Activated naive CD4-positive, alpha-beta T cell treated with anti-CD3 and anti-CD28 coated beads, Interleukin-2, amount 50 U/mL, for 24 hours (primary cell): ENCODE measurements around the gene NDUFS7.

Experiments used
- H3K27ac Mint-ChIP-seq: one replicate; pipeline ENCODE4 v1.8.0; 2021; ENCODE audit warnings: mild to moderate bottlenecking, mixed read lengths
- H3K27me3 Mint-ChIP-seq: one replicate; pipeline ENCODE4 v1.8.0; 2021; ENCODE audit warnings: mixed read lengths
- H3K36me3 Mint-ChIP-seq: one replicate; pipeline ENCODE4 v1.8.0; 2021; ENCODE audit warnings: mixed read lengths
- H3K4me1 Mint-ChIP-seq: one replicate; pipeline ENCODE4 v1.8.0; 2021; ENCODE audit warnings: mixed read lengths
- H3K4me3 Mint-ChIP-seq: one replicate; pipeline ENCODE4 v1.8.0; 2021; ENCODE audit warnings: mild to moderate bottlenecking, mixed read lengths
- H3K9me3 Mint-ChIP-seq: one replicate; pipeline ENCODE4 v1.8.0; 2021; ENCODE audit warnings: mixed read lengths

NDUFS7 gene

GRCh38 chr19:1360818-1361461 lies 22.8 kb upstream of the NDUFS7 start:
- H3K36me3 Mint-ChIP-seq: peaks cover 11% of the 10 kb centered on the region
- no peak overlapping the region for H3K27ac Mint-ChIP-seq
- H3K9me3 Mint-ChIP-seq: no peaks in the 10 kb centered on the region
- no peaks in the 10 kb centered on the region for H3K27me3 Mint-ChIP-seq
- no peak overlapping the region for H3K4me3 Mint-ChIP-seq
- peaks cover 31% of the 10 kb centered on the region for H3K4me1 Mint-ChIP-seq

GRCh38 chr19:1361601-1362386 lies 21.9 kb upstream of the NDUFS7 start:
- peaks cover 26% of the 10 kb centered on the region for H3K4me1 Mint-ChIP-seq
- H3K9me3 Mint-ChIP-seq: no peaks in the 10 kb centered on the region
- no peak overlapping the region for H3K27ac Mint-ChIP-seq
- H3K27me3 Mint-ChIP-seq: no peaks in the 10 kb centered on the region
- no peak overlapping the region for H3K4me3 Mint-ChIP-seq
- H3K36me3 Mint-ChIP-seq: peaks cover 11% of the 10 kb centered on the region

GRCh38 chr19:1362387-1363257 lies 21.1 kb upstream of the NDUFS7 start:
- Mint-ChIP-seq H3K4me3 (peak overlapping the region; percentile 55), H3K9me3 (no peaks in the 10 kb centered on the region), H3K4me1 (peaks cover 22% of the 10 kb centered on the region), H3K27ac (no peak overlapping the region), H3K27me3 (no peaks in the 10 kb centered on the region), H3K36me3 (peaks cover 10% of the 10 kb centered on the region)

GRCh38 chr19:1363599-1363998 lies 20.1 kb upstream of the NDUFS7 start:
- H3K36me3 Mint-ChIP-seq: peaks cover 6% of the 10 kb centered on the region
- no peak overlapping the region for H3K27ac Mint-ChIP-seq
- H3K4me3 Mint-ChIP-seq: peak overlapping the region; percentile 55
- no peaks in the 10 kb centered on the region for H3K27me3 Mint-ChIP-seq
- no peaks in the 10 kb centered on the region for H3K9me3 Mint-ChIP-seq
- peaks cover 22% of the 10 kb centered on the region for H3K4me1 Mint-ChIP-seq

- H3K27me3 Mint-ChIP-seq: no peaks in the 10 kb centered on the region
- H3K4me3 Mint-ChIP-seq: peak overlapping the region; percentile 74
- peaks cover 22% of the 10 kb centered on the region for H3K4me1 Mint-ChIP-seq
- peak overlapping the region; percentile 46 for H3K27ac Mint-ChIP-seq
- H3K36me3 Mint-ChIP-seq: peaks cover 6% of the 10 kb centered on the region
- no peaks in the 10 kb centered on the region for H3K9me3 Mint-ChIP-seq
These were observed 19.5 kb upstream of the NDUFS7 start for GRCh38 chr19:1364070-1364704.

- no peaks in the 10 kb centered on the region for H3K9me3 Mint-ChIP-seq
- H3K4me1 Mint-ChIP-seq: peaks cover 22% of the 10 kb centered on the region
- H3K27ac Mint-ChIP-seq: no peak overlapping the region
- peaks cover 3% of the 10 kb centered on the region for H3K36me3 Mint-ChIP-seq
- no peaks in the 10 kb centered on the region for H3K27me3 Mint-ChIP-seq
- H3K4me3 Mint-ChIP-seq: no peak overlapping the region
These were observed 18.1 kb upstream of the NDUFS7 start for GRCh38 chr19:1365319-1366269.

- H3K9me3 Mint-ChIP-seq: no peaks in the 10 kb centered on the region
- peaks cover 3% of the 10 kb centered on the region for H3K36me3 Mint-ChIP-seq
- peaks cover 22% of the 10 kb centered on the region for H3K4me1 Mint-ChIP-seq
- no peak overlapping the region for H3K27ac Mint-ChIP-seq
- H3K27me3 Mint-ChIP-seq: no peaks in the 10 kb centered on the region
- H3K4me3 Mint-ChIP-seq: no peak overlapping the region
These were observed 17.4 kb upstream of the NDUFS7 start for GRCh38 chr19:1366296-1366695.

- no peaks in the 10 kb centered on the region for H3K9me3 Mint-ChIP-seq
- H3K27ac Mint-ChIP-seq: no peak overlapping the region
- no peaks in the 10 kb centered on the region for H3K27me3 Mint-ChIP-seq
- H3K4me3 Mint-ChIP-seq: no peak overlapping the region
- H3K4me1 Mint-ChIP-seq: peaks cover 18% of the 10 kb centered on the region
- no peaks in the 10 kb centered on the region for H3K36me3 Mint-ChIP-seq
These were observed 16.5 kb upstream of the NDUFS7 start for GRCh38 chr19:1366899-1367870.

GRCh38 chr19:1369214-1369805 lies 14.4 kb upstream of the NDUFS7 start:
- H3K4me1 Mint-ChIP-seq: peaks cover 4% of the 10 kb centered on the region
- H3K27me3 Mint-ChIP-seq: no peaks in the 10 kb centered on the region
- H3K36me3 Mint-ChIP-seq: peaks cover 1% of the 10 kb centered on the region
- H3K27ac Mint-ChIP-seq: no peak overlapping the region
- H3K9me3 Mint-ChIP-seq: no peaks in the 10 kb centered on the region
- H3K4me3 Mint-ChIP-seq: no peak overlapping the region

GRCh38 chr19:1370579-1371361 lies 12.9 kb upstream of the NDUFS7 start:
- H3K9me3 Mint-ChIP-seq: no peaks in the 10 kb centered on the region
- H3K27ac Mint-ChIP-seq: no peak overlapping the region
- no peak overlapping the region for H3K4me3 Mint-ChIP-seq
- no peaks in the 10 kb centered on the region for H3K4me1 Mint-ChIP-seq
- H3K27me3 Mint-ChIP-seq: no peaks in the 10 kb centered on the region
- peaks cover 1% of the 10 kb centered on the region for H3K36me3 Mint-ChIP-seq

GRCh38 chr19:1373042-1373533 lies 10.6 kb upstream of the NDUFS7 start:
- Mint-ChIP-seq H3K36me3 (peaks cover 1% of the 10 kb centered on the region), H3K9me3 (no peaks in the 10 kb centered on the region), H3K4me1 (no peaks in the 10 kb centered on the region), H3K4me3 (no peak overlapping the region), H3K27ac (no peak overlapping the region), H3K27me3 (no peaks in the 10 kb centered on the region)

GRCh38 chr19:1373534-1374249 lies 10.0 kb upstream of the NDUFS7 start:
- peaks cover 1% of the 10 kb centered on the region for H3K36me3 Mint-ChIP-seq
- H3K27me3 Mint-ChIP-seq: no peaks in the 10 kb centered on the region
- no peaks in the 10 kb centered on the region for H3K4me1 Mint-ChIP-seq
- H3K9me3 Mint-ChIP-seq: no peaks in the 10 kb centered on the region
- no peak overlapping the region for H3K27ac Mint-ChIP-seq
- H3K4me3 Mint-ChIP-seq: no peak overlapping the region
